Stimulated activated CD8-positive, alpha-beta memory T cell treated with anti-CD3 and anti-CD28 coated beads, Interleukin-7, amount 100 ng/mL, for 4 hours (primary cell): Measurements from ENCODE around the gene C1orf174.

Experiments used
- DNase-seq, 2 donors: peaks; one replicate each; pipeline ENCODE4 v3.0.0-alpha.2; 2020; ENCODE audit warnings: low read depth in 2 of 2

C1orf174 gene

GRCh38 chr1:3895279-3895950 is 4.7 kb downstream of the C1orf174 start:
- no peak for DNase-seq

- no peak for DNase-seq
Observed at GRCh38 chr1:3894626-3895278, 5.3 kb downstream of the C1orf174 start.

GRCh38 chr1:3893190-3893589 is 6.9 kb downstream of the C1orf174 start:
- no peak for DNase-seq

DNA sequence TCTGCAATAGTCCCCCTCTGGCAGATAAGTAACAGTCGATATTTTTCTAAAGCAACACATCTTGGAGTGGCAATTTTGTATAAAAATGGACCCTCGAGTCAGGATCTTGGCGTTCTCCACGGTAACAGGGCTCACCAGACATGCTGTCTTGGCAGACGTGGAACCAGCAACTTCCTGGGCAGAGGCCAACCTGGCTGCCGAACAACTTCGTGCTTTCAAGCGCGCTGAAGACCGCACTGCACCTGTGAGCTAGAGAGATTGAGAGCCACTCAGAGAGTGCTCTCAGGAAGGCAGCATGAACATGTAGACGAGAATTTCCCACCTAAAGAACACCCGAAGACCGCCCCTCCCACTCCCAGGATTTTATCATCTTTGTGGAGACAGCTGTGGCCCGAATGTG is 7.3 kb downstream of the C1orf174 start:
- DNase-seq, result no peak

DNA sequence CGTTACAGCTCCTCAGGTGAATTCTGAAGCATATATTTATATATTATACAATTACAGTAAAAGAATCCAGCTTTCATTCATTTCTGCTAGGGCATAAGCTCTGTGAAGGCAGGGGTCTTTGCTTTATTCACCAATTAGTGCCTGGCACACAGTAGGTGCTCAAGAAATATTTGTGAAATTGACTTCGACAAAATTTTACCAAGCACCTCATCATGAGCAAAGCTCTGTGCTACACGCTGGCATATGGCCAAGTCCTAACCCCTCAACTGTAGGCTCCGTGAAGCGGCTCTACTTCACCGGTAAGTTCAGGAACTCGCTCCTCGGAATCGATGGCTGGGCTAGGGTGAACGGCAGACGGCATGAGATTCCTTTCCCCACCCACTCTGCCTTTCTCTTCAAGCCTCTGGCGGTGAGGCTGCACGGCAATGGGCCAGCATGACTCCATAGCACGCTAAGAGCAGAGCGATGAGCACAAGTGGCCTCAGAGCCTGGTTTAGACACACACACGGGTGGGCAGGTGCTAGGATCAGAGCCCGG is 8.7 kb downstream of the C1orf174 start:
- DNase-seq, result no peak

- no peak for DNase-seq
Observed at GRCh38 chr1:3890389-3891328, 9.4 kb downstream of the C1orf174 start.

DNA sequence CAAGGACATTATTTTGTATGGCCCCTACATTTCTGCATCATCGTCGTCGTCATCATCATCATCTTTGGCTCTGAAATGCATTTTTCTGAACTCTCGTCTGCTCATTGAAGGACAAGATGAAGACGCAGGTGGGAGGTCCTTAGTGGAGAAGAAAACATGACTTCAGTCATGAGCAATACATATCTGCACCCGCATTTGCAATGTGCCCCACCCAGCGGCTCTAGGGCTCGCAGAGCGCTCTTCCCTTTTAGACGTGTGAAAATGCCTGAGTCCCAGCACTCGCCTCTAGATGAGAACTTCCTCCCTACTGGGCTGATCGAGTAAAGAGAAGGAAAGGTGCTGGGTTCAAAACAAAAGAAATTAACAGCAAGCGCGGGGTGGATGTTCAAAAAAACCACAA is 10.1 kb downstream of the C1orf174 start:
- no peak for DNase-seq

GRCh38 chr1:3888301-3888700 is 11.8 kb downstream of the C1orf174 start:
- DNase-seq, result no peak

- no peak for DNase-seq
Observed at GRCh38 chr1:3886691-3887090, 13.4 kb downstream of the C1orf174 start.

- no peak for DNase-seq
Observed at GRCh38 chr1:3886106-3886670, 13.9 kb downstream of the C1orf174 start.

DNA sequence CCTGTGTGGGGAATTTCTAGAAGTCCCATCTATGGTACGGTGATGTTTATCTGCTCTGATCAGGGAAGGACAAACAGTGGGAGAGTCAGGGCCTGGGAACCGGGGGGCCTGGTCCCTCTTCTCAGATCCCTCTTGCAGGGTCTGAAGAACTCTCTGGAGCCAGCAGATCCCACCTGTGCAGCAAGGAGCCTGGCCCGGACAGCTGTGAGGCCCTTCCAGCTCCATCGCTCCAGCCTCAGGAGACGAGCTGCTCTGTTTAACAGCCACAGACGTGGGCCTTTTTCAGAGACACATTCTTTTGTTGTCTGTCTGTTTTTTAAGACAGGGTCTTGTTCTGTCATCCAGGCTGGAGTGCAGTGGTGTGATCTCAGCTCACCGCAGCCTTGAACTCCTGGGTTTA is 14.5 kb downstream of the C1orf174 start:
- DNase-seq, result no peak

DNA sequence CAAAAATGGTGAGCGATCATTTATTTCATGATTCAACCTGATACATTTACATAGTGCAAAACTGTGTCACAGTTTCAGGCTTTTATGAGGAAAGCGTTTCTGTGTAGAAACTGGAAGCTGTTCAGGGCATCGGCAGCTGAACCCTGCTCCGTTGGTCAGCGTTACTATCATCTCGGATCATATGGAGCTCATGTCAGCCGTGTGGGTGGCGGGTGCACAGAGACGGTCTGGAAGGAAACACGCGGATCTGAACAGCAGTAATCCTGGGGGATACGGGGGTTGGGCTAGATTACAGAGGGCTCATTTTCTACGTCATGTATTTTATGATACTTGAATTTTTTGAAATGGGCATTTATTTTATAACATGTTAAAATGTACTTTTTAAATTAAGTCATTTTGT is 15.1 kb downstream of the C1orf174 start:
- no peak for DNase-seq

DNA sequence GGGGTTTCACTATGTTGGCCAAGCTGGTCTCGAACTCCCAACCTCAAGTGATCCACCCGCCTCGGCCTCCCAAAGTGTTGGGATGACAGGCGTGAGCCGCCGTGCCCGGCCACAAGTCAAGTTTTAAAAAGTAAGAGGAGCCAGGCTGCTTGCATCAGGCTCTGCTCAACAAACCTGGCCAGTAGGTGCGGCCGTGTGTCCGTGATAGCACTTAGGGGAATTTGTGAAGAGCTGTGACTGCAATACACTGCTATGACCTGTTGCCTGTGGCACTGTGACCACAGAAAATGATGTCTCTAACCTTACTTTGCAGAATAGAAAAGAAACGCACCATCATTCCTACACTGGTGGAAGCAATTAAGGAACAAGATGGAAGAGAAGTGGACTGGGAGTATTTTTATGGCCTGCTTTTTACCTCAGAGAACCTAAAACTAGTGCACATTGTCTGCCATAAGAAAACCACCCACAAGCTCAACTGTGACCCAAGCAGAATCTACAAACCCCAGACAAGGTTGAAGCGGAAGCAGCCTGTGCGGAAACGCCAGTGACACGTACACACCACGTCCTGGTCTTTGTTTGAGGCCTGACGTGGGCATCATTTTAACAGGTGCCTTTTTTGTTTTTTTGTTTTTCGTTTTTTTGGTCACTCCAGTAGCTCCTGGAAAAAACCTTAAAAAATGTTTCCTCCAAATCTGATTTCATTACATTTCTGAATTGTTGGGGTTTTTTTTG is 16.7 kb downstream of the C1orf174 start:
- no peak for DNase-seq

GRCh38 chr1:3881193-3881480 is 18.9 kb downstream of the C1orf174 start:
- DNase-seq, result no peak

DNA sequence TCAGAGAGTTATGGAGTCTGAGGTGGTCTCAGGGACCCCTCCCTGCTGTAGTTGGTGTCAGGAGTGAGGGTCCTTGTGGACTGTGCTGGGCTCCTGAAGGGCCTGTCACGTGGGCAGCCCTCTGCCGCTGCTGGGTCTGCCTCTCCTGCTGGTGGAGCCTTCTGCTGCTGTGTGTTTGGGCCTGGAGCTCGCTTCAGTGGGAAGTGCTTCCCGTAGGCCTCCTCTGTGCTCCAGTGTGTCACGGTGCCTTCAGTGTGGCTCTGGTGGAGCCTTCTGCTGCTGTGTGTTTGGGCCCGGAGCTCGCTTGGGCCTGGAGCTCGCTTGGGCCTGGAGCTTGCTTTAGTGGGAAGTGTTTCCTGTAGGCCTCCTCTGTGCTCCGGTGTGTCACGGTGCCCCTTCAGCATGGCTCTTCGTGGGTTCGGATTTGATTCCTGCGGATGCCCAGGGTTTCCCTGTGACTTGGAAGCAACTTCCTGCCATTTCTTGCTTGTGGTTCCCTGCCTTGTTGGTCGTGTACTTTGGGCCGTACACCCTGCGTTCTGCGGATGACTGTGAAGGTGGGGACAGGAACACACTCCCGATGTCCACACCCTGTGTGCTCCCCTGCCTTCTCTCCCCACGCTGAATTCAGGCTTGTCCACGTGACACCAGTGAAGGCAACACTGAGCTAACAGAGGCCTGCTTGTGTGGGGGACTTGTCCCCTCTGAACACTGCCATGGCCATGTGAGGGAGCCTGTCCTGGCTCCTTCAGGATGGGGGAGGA is 19.5 kb downstream of the C1orf174 start:
- DNase-seq, result no peak

- DNase-seq, result no peak
Observed at GRCh38 chr1:3879787-3880428, 20.2 kb downstream of the C1orf174 start.

GRCh38 chr1:3879099-3879498 is 21.0 kb downstream of the C1orf174 start:
- no peak for DNase-seq

DNA sequence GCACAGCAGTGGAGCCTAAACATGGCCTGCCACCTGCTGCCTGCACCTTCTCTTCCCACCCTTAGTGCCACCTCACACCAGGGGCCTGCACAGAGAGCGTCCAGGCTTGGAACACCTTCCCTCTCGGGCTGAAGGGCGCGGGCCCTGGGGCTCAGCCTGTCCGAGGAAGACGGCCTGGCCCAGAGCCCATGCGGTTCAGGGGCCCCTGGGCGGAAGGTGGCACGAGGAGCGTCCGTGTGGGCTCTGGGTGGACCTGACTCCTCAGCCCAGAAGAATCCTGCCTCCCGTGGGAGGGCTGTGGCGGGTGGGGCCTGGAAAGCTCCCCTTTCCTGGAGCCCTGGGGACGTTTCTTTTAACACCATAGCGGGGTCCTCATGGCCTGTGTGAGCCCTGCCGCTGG is 23.4 kb downstream of the C1orf174 start:
- no peak for DNase-seq

- DNase-seq, result no peak
Observed at GRCh38 chr1:3874736-3875135, 25.3 kb downstream of the C1orf174 start.

- DNase-seq, result no peak
Observed at GRCh38 chr1:3872546-3872945, 27.5 kb downstream of the C1orf174 start.
